WTC11 (cell line): ENCODE results near the gene CAPZB. TPM values are rescaled to one million over a fixed set of nuclear protein-coding genes. Genes with fewer than 3 reads are reported as not detected.
A peak's percentile ranks its signal among the peaks of the same experiment; 100 is the strongest.

Experiments
- ARID4B ChIP-seq: sonication (generic); formaldehyde crosslinking; IDR thresholded peaks from 2 replicates; pipeline ENCODE4 v1.8.0; 2023; ENCODE audit warnings: missing genetic modification reagents, mild to moderate bottlenecking, borderline replicate concordance
- ATF1 ChIP-seq: sonication (generic); formaldehyde crosslinking; IDR thresholded peaks from 2 replicates; pipeline ENCODE4 v1.8.1; 2023; ENCODE audit warnings: mild to moderate bottlenecking, moderate library complexity, missing genetic modification reagents
- CBFB ChIP-seq: sonication (generic); formaldehyde crosslinking; IDR thresholded peaks from 2 replicates; pipeline ENCODE4 v1.8.1; 2022; ENCODE audit warnings: mild to moderate bottlenecking, low read depth, missing genetic modification reagents
- CTCF ChIP-seq: fragments of 200-600 bp; IDR thresholded peaks from 2 replicates; pipeline ENCODE4 v1.8.0; 2022; ENCODE audit warnings: antibody characterized with exemption
- E2F1 ChIP-seq: sonication (generic); formaldehyde crosslinking; IDR thresholded peaks from 2 replicates; pipeline ENCODE4 v1.8.0; 2022; ENCODE audit warnings: mild to moderate bottlenecking, missing genetic modification reagents
- EMX1 ChIP-seq: fragments of 250-450 bp; sonication (Bioruptor Pico); IDR thresholded peaks from 2 replicates; pipeline ENCODE4 v1.8.0; 2021; ENCODE audit warnings: mild to moderate bottlenecking
- FOXK1 ChIP-seq: sonication (generic); formaldehyde crosslinking; IDR thresholded peaks from 2 replicates; pipeline ENCODE4 v1.8.0; 2022; ENCODE audit warnings: mild to moderate bottlenecking, moderate library complexity, missing genetic modification reagents
- FOXP4 ChIP-seq: sonication (generic); formaldehyde crosslinking; IDR thresholded peaks from 2 replicates; pipeline ENCODE4 v1.8.0; 2022; ENCODE audit warnings: mild to moderate bottlenecking, missing genetic modification reagents
- MXD4 ChIP-seq: fragments of 250-450 bp; sonication (Bioruptor Pico); IDR thresholded peaks from 2 replicates; pipeline ENCODE4 v1.8.0; 2021; ENCODE audit warnings: mild to moderate bottlenecking, moderate library complexity, borderline replicate concordance
- MYBL2 ChIP-seq: sonication (generic); formaldehyde crosslinking; IDR thresholded peaks from 2 replicates; pipeline ENCODE4 v1.8.1; 2023; ENCODE audit warnings: mild to moderate bottlenecking, moderate library complexity, missing genetic modification reagents
- NFATC4 ChIP-seq: fragments of 250-450 bp; sonication (Bioruptor Pico); IDR thresholded peaks from 2 replicates; pipeline ENCODE4 v1.9.0; 2021; ENCODE audit warnings: mild to moderate bottlenecking
- NFYB ChIP-seq: sonication (generic); formaldehyde crosslinking; conservative IDR thresholded peaks from 2 replicates; pipeline ENCODE4 v1.8.0; 2022; ENCODE audit warnings: low read depth, missing genetic modification reagents
- NR3C1 ChIP-seq: sonication (generic); formaldehyde crosslinking; conservative IDR thresholded peaks from 2 replicates; pipeline ENCODE4 v1.8.1; 2023; ENCODE audit warnings: low read depth, mild to moderate bottlenecking, missing genetic modification reagents
- OVOL2 ChIP-seq: fragments of 250-450 bp; sonication (Bioruptor Pico); IDR thresholded peaks from 2 replicates; pipeline ENCODE4 v1.9.0; 2021; ENCODE audit warnings: mild to moderate bottlenecking, borderline replicate concordance
- RORB ChIP-seq: fragments of 250-450 bp; sonication (Bioruptor Pico); IDR thresholded peaks from 2 replicates; pipeline ENCODE4 v1.9.0; 2021; ENCODE audit warnings: mild to moderate bottlenecking
- SOX15 ChIP-seq: fragments of 250-450 bp; sonication (Bioruptor Pico); IDR thresholded peaks from 2 replicates; pipeline ENCODE4 v1.9.0; 2021; ENCODE audit warnings: mild to moderate bottlenecking
- USF1 ChIP-seq: sonication (generic); formaldehyde crosslinking; IDR thresholded peaks from 2 replicates; pipeline ENCODE4 v1.8.0; 2022; ENCODE audit warnings: mild to moderate bottlenecking, missing genetic modification reagents
- ZBTB21 ChIP-seq: sonication (generic); formaldehyde crosslinking; IDR thresholded peaks from 2 replicates; pipeline ENCODE4 v1.8.1; 2023; ENCODE audit warnings: mild to moderate bottlenecking, missing genetic modification reagents, borderline replicate concordance
- ZBTB43 ChIP-seq: sonication (generic); formaldehyde crosslinking; IDR thresholded peaks from 2 replicates; pipeline ENCODE4 v1.8.1; 2023; ENCODE audit warnings: mild to moderate bottlenecking, missing genetic modification reagents
- ZNF232 ChIP-seq: sonication (generic); formaldehyde crosslinking; IDR thresholded peaks from 2 replicates; pipeline ENCODE4 v1.8.0; 2022; ENCODE audit warnings: mild to moderate bottlenecking, missing genetic modification reagents
- ZNF281 ChIP-seq: sonication (generic); formaldehyde crosslinking; IDR thresholded peaks from 2 replicates; pipeline ENCODE4 v1.8.0; 2023; ENCODE audit warnings: mild to moderate bottlenecking, missing genetic modification reagents
- ZNF425 ChIP-seq: fragments of 250-450 bp; sonication (Bioruptor Pico); conservative IDR thresholded peaks from 2 replicates; pipeline ENCODE4 v1.9.0; 2021; ENCODE audit warnings: mild to moderate bottlenecking
- total RNA-seq: library from RNA; stranded (reverse); gene quantifications from 3 replicates; pipeline ENCODE4 v1.2.3, GENCODE V29; 2021

Gene CAPZB
- total RNA-seq, 1 experiment from 2014 or later = 348 TPM

- TF ChIP-seq ZNF425 (CRISPR knock-in tag) (no peak), E2F1 (CRISPR knock-in tag) (no peak), FOXP4 (CRISPR knock-in tag) (peak; percentile 67; the same call in 1 of the 2 replicates), ARID4B (CRISPR knock-in tag) (no peak), OVOL2 (no peak), FOXK1 (CRISPR knock-in tag) (peak; percentile 53; the same call in 1 of the 2 replicates), USF1 (peak; percentile 85), CTCF (no peak), SOX15 (CRISPR knock-in tag) (no peak), MXD4 (CRISPR knock-in tag) (no peak), EMX1 (CRISPR knock-in tag) (no peak), NR3C1 (CRISPR knock-in tag) (no peak), MYBL2 (CRISPR knock-in tag) (no peak; the same call in 1 of the 2 replicates), CBFB (CRISPR knock-in tag) (no peak), NFYB (CRISPR knock-in tag) (no peak), ZNF281 (CRISPR knock-in tag) (no peak), ATF1 (0 out of 2 replicates have a peak, but pooled peaks have one; percentile 59), ZBTB43 (CRISPR knock-in tag) (no peak), RORB (CRISPR knock-in tag) (no peak), ZBTB21 (CRISPR knock-in tag) (no peak), NFATC4 (CRISPR knock-in tag) (no peak), ZNF232 (CRISPR knock-in tag) (no peak; the same call in 1 of the 2 replicates)
These were observed 173.2 kb downstream of the CAPZB start, which contains the start of the genes AKR7A2 and SLC66A1 (continued) for GRCh38 chr1:19311931-19312781.
